ENCODE measurements around the gene ZNF536. TPM values are rescaled to one million over a fixed set of nuclear protein-coding genes. Genes with fewer than 3 reads are reported as not detected.

The ZNF536 gene
- total RNA-seq, 1 experiment from 2014 or later = 2.9 TPM

GRCh38 chr19:30541575-30541974 is 169.4 kb downstream of the ZNF536 start:
- ChIA-PET CTCF (no interaction called here), POLR2A (ENCODE audit: low non-redundant PET) (no interaction called here)
- H3K27me3 ChIP-seq (replicated peaks; ENCODE audit: insufficient read depth, low read depth, low read length, poor library complexity) = no peaks in the 10 kb centered on the region
- H3K4me1 ChIP-seq (ENCODE audit: insufficient read depth, low read length, poor library complexity, severe bottlenecking) = no peaks in the 10 kb centered on the region
- intact Hi-C loops (cut with micrococcal nuclease; ENCODE audit: unreplicated experiment) = no loop called here
- TF ChIP-seq, protein P1, sequence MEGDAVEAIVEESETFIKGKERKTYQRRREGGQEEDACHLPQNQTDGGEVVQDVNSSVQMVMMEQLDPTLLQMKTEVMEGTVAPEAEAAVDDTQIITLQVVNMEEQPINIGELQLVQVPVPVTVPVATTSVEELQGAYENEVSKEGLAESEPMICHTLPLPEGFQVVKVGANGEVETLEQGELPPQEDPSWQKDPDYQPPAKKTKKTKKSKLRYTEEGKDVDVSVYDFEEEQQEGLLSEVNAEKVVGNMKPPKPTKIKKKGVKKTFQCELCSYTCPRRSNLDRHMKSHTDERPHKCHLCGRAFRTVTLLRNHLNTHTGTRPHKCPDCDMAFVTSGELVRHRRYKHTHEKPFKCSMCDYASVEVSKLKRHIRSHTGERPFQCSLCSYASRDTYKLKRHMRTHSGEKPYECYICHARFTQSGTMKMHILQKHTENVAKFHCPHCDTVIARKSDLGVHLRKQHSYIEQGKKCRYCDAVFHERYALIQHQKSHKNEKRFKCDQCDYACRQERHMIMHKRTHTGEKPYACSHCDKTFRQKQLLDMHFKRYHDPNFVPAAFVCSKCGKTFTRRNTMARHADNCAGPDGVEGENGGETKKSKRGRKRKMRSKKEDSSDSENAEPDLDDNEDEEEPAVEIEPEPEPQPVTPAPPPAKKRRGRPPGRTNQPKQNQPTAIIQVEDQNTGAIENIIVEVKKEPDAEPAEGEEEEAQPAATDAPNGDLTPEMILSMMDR (conservative IDR thresholded peaks at IDR 0.05; ENCODE audit: low read depth, low read length) = no peak
- BruUV-seq (replicated peaks) = no TSS peak
- DNase-seq (ENCODE audit: low spot score) = no peak
- H3K36me3 ChIP-seq (ENCODE audit: insufficient read depth, low read length, poor library complexity, severe bottlenecking) = no peaks in the 10 kb centered on the region
- H3K27ac ChIP-seq (ENCODE audit: low read depth, low read length, poor library complexity, severe bottlenecking) = no peak overlapping the region
- no peak overlapping the region for H3K4me3 ChIP-seq (ENCODE audit: low read depth, low read length, poor library complexity, severe bottlenecking)
- no peaks in the 10 kb centered on the region for H3K9me3 ChIP-seq (ENCODE audit: low read depth, low read length, poor library complexity, severe bottlenecking)

GRCh38 chr19:30543243-30543945 is 171.2 kb downstream of the ZNF536 start:
- no peak overlapping the region for H3K4me3 ChIP-seq (ENCODE audit: low read depth, low read length, poor library complexity, severe bottlenecking)
- TF ChIP-seq, protein P1 (conservative IDR thresholded peaks at IDR 0.05; ENCODE audit: low read depth, low read length) = no peak
- no peak for TF ChIP-seq EZH2 (IDR thresholded peaks at IDR 0.05; ENCODE audit: borderline replicate concordance, low read depth, low read length, poor library complexity, severe bottlenecking)
- no TSS peak for BruUV-seq (replicated peaks)
- DNase-seq (ENCODE audit: low spot score) = no peak
- H3K4me1 ChIP-seq (ENCODE audit: insufficient read depth, low read length, poor library complexity, severe bottlenecking) = peaks cover 7% of the 10 kb centered on the region
- H3K9me3 ChIP-seq (ENCODE audit: low read depth, low read length, poor library complexity, severe bottlenecking) = no peaks in the 10 kb centered on the region
- H3K36me3 ChIP-seq (ENCODE audit: insufficient read depth, low read length, poor library complexity, severe bottlenecking) = no peaks in the 10 kb centered on the region
- POLR2A ChIA-PET (ENCODE audit: low non-redundant PET) = no interaction called here
- intact Hi-C loops (cut with micrococcal nuclease; ENCODE audit: unreplicated experiment) = no loop called here
- H3K27me3 ChIP-seq (replicated peaks; ENCODE audit: insufficient read depth, low read depth, low read length, poor library complexity) = no peaks in the 10 kb centered on the region
- H3K27ac ChIP-seq (ENCODE audit: low read depth, low read length, poor library complexity, severe bottlenecking) = no peak overlapping the region
- CTCF ChIA-PET = no interaction called here

DNA sequence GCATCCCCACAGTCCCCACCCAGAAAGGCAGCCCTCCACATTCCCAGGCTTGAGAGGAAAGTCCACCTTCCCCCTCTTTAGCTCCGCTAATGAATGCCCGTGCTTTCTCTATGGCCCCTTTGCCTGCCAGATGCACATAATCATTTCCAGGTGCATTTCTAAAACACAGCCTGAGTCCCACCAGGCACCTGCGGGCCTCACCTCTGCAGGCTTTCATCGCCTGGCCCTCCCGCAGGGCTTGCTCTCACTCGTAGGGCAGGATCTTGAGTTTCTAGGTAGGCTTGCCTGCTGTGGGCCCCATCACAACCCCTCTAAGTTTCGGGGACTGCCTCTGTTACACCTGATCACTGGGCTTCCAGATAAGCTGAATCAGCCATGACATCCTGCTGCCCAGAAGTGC is 173.6 kb downstream of the ZNF536 start:
- no peaks in the 10 kb centered on the region for H3K36me3 ChIP-seq (ENCODE audit: insufficient read depth, low read length, poor library complexity, severe bottlenecking)
- BruUV-seq (replicated peaks) = no TSS peak
- no peak overlapping the region for H3K27ac ChIP-seq (ENCODE audit: low read depth, low read length, poor library complexity, severe bottlenecking)
- ChIA-PET CTCF (no interaction called here), POLR2A (ENCODE audit: low non-redundant PET) (no interaction called here)
- H3K27me3 ChIP-seq (replicated peaks; ENCODE audit: insufficient read depth, low read depth, low read length, poor library complexity) = no peaks in the 10 kb centered on the region
- intact Hi-C loops (cut with micrococcal nuclease; ENCODE audit: unreplicated experiment) = no loop called here
- peaks cover 7% of the 10 kb centered on the region for H3K4me1 ChIP-seq (ENCODE audit: insufficient read depth, low read length, poor library complexity, severe bottlenecking)
- no peaks in the 10 kb centered on the region for H3K9me3 ChIP-seq (ENCODE audit: low read depth, low read length, poor library complexity, severe bottlenecking)
- TF ChIP-seq EZH2 (IDR thresholded peaks at IDR 0.05; ENCODE audit: borderline replicate concordance, low read depth, low read length, poor library complexity, severe bottlenecking) = no peak
- TF ChIP-seq, protein P1 (conservative IDR thresholded peaks at IDR 0.05; ENCODE audit: low read depth, low read length) = no peak
- no peak for DNase-seq (ENCODE audit: low spot score)
- H3K4me3 ChIP-seq (ENCODE audit: low read depth, low read length, poor library complexity, severe bottlenecking) = no peak overlapping the region
